ENCODE measurements around the gene DLX2. TPM values are rescaled to one million over a fixed set of nuclear protein-coding genes. Genes with fewer than 3 reads are reported as not detected.

DLX2 gene
- total RNA-seq, 2 donors from 2014 or later: 0.25 TPM; not detected in 1

DNA sequence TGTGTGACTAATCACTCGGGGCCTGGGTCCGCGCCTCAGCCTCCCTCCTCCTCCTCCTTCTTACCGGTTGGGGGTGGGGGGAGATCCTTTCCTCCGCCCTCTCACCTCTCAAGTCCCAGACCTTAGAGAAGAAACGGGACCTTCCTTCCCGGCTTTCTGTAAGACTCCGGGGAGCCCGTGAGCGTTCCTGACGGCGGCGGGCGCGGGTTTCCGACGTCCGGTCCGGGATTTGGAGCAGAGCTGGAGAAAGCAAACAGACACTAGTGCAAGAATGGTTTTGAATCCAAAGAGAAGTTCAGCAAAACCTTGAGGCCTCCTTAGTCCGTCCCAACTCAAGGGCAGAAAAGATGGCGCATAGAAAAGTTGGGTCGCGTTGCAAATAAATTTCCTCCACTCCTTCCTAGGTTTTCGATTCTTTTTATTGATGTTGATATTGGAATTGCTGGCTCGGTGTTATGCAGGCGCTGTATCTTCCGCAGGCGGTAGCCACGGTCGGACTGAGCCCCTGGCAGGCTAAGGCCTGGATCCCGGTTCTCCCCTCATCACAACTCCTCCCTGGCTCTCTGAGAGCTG lies 15.4 kb downstream of the DLX2 start:
- DNase-seq (ENCODE audit: low spot score) (no peak), ATAC-seq (no peak)
- peak overlapping the region; percentile 51 to 73 for H3K27ac Mint-ChIP-seq
- no peaks in the 10 kb centered on the region for H3K9me3 Mint-ChIP-seq
- peaks cover 51 to 54% of the 10 kb centered on the region in 2 donors for H3K4me1 Mint-ChIP-seq (ENCODE audit: low read depth in 2 of 2)
- H3K27me3 Mint-ChIP-seq: peaks cover 73 to 86% of the 10 kb centered on the region in 2 donors
- no peaks in the 10 kb centered on the region for H3K36me3 Mint-ChIP-seq
- H3K4me3 Mint-ChIP-seq: peak overlapping the region; percentile 91

DNA sequence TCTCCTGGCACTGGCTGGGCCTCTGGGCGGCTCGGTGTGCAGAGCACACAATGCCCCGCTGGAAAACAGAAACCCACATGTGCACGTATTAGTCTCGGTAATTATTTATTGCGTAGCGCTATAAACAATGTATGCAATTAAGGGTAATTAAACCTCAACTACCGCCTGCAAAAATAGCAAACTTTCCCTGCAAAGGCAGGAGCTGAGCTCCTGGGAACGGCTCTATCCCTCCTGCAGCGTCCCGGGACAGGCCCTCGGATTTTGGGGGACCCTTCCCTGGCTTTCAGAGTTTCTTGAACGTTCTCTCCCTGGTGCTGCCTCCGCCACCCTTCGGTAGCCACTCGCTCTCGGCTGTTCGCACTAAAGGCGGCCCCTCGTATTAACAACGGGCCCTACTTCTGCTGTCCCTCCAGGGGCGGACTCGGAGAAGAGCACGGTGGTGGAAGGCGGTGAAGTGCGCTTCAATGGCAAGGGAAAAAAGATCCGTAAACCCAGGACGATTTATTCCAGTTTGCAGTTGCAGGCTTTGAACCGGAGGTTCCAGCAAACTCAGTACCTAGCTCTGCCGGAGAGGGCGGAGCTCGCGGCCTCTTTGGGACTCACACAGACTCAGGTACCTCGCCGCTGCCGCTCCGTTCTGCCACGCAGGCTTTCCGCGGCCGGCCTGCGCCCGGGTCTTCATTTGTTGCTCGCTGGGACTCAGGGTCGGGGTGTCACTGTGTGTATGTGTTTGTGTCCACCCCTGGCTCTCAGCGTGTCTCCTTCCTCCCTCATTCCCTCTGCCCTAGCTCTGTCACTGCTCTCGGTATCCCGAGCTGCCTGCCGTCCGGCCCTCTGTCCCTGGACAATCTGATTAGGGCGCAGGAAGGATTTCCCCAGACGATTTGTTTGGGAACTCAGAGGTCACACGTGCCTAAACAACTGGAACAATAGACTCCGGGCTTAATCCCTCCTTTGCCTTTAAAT lies 16.2 kb downstream of the DLX2 start:
- no peaks in the 10 kb centered on the region for H3K36me3 Mint-ChIP-seq
- no peak for DNase-seq (ENCODE audit: low spot score)
- H3K4me1 Mint-ChIP-seq (ENCODE audit: low read depth in 2 of 2): peaks cover 49 to 51% of the 10 kb centered on the region in 2 donors
- no peak for ATAC-seq
- peaks cover 72 to 84% of the 10 kb centered on the region in 2 donors for H3K27me3 Mint-ChIP-seq
- peak overlapping the region; percentile 51 to 73 for H3K27ac Mint-ChIP-seq
- no peaks in the 10 kb centered on the region for H3K9me3 Mint-ChIP-seq
- H3K4me3 Mint-ChIP-seq: peak overlapping the region; percentile 91

DNA sequence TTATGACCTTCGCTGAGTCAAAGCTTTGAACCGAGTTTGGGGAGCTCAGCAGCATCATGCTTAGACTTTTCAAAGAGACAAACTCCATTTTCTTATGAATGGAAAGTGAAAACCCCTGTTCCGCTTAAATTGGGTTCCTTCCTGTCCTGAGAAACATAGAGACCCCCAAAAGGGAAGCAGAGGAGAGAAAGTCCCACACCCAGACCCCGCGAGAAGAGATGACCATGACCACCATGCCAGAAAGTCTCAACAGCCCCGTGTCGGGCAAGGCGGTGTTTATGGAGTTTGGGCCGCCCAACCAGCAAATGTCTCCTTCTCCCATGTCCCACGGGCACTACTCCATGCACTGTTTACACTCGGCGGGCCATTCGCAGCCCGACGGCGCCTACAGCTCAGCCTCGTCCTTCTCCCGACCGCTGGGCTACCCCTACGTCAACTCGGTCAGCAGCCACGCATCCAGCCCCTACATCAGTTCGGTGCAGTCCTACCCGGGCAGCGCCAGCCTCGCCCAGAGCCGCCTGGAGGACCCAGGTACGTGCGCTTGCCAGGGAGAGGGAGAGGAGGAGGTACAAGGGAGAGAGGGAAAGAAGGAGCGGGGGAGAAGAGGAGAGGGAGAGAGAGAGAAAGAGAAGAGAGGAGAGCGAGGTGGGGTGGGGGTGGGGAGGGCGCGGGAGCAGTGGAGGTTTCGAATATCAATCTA lies 17.1 kb downstream of the DLX2 start, which contains the start of gene DLX1:
Gene DLX1, plus strand, starts transcription at position 48 of the 700 bp plus-strand sequence. Its CDS starts 171 bp downstream, at position 219.
- Mint-ChIP-seq H3K27ac (peak within 1 kb of the TSS; percentile 17 to 25), H3K4me3 (peak within 1 kb of the TSS; percentile 91), H3K4me1 (ENCODE audit: low read depth in 2 of 2) (peaks cover 48 to 51% of the 10 kb centered on the region in 2 donors), H3K27me3 (peaks cover 75 to 89% of the 10 kb centered on the region in 2 donors), H3K36me3 (no peaks in the 10 kb centered on the region), H3K9me3 (no peaks in the 10 kb centered on the region)
- peak in 1 of 2 donors; percentile 8 for ATAC-seq
- DNase-seq (ENCODE audit: low spot score): no peak

GRCh38 chr2:172084645-172085459 lies 17.8 kb downstream of the DLX2 start:
- Mint-ChIP-seq H3K4me3 (peak overlapping the region; percentile 91), H3K4me1 (ENCODE audit: low read depth in 2 of 2) (peaks cover 53% of the 10 kb centered on the region in 2 donors), H3K9me3 (no peaks in the 10 kb centered on the region), H3K27ac (peak overlapping the region; percentile 17 to 25), H3K27me3 (peaks cover 75 to 90% of the 10 kb centered on the region in 2 donors), H3K36me3 (no peaks in the 10 kb centered on the region)
- peak; percentile 84 for DNase-seq (ENCODE audit: low spot score)
- peak; percentile 93 to 96 for ATAC-seq

GRCh38 chr2:172084395-172084644 lies 18.4 kb downstream of the DLX2 start:
- Mint-ChIP-seq H3K4me1 (ENCODE audit: low read depth in 2 of 2) (peaks cover 54 to 56% of the 10 kb centered on the region in 2 donors), H3K4me3 (peak overlapping the region; percentile 91), H3K9me3 (no peaks in the 10 kb centered on the region), H3K36me3 (no peaks in the 10 kb centered on the region), H3K27me3 (peaks cover 74 to 90% of the 10 kb centered on the region in 2 donors), H3K27ac (peak overlapping the region in 1 of 2 donors; percentile 25)
- DNase-seq (ENCODE audit: low spot score) (no peak), ATAC-seq (no peak)

- Mint-ChIP-seq H3K27ac (peak overlapping the region in 1 of 2 donors; percentile 25), H3K4me3 (peak overlapping the region; percentile 91), H3K9me3 (no peaks in the 10 kb centered on the region), H3K36me3 (no peaks in the 10 kb centered on the region), H3K27me3 (peaks cover 74 to 90% of the 10 kb centered on the region in 2 donors), H3K4me1 (ENCODE audit: low read depth in 2 of 2) (peaks cover 54 to 56% of the 10 kb centered on the region in 2 donors)
- ATAC-seq (no peak), DNase-seq (ENCODE audit: low spot score) (no peak)
These were observed 18.9 kb downstream of the DLX2 start for GRCh38 chr2:172083628-172084394.

DNA sequence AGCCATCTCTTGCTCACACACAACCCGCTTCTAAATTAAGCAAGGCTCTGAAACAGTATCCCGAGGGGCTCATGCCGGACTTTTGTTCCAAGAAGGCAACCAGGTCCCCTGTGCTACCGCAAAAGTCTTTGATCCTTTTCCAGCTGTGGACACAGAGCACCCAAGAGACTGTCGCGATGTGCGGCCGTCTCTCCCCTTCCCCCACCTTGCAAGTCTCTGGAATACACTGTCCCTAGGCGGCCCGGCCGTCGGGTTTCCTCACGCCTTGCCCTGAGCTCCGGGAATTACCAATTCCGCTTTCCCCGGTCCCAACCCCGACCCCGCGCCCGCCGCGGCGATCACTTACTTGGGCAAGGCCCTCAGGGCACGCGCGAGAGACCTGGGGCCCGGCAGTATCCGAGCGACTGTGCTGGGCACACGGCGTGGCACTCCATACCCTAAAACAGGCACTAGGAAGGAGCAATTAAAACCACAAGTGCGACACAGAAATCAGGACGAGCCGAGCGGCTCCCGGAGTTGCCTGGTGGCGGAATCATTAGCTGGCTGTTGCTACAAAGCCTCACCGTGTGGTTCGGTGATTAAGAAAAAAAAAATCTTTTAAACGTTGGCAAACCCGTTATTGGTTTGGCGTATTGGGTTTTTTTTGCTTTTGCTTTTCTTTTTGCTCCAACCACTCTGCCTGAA lies 19.6 kb downstream of the DLX2 start:
- H3K36me3 Mint-ChIP-seq: no peaks in the 10 kb centered on the region
- peaks cover 48 to 51% of the 10 kb centered on the region in 2 donors for H3K4me1 Mint-ChIP-seq (ENCODE audit: low read depth in 2 of 2)
- H3K4me3 Mint-ChIP-seq: peak overlapping the region; percentile 91
- no peak for DNase-seq (ENCODE audit: low spot score)
- ATAC-seq: no peak
- H3K27me3 Mint-ChIP-seq: peaks cover 69 to 84% of the 10 kb centered on the region in 2 donors
- peak overlapping the region in 1 of 2 donors; percentile 25 for H3K27ac Mint-ChIP-seq
- no peaks in the 10 kb centered on the region for H3K9me3 Mint-ChIP-seq

DNA sequence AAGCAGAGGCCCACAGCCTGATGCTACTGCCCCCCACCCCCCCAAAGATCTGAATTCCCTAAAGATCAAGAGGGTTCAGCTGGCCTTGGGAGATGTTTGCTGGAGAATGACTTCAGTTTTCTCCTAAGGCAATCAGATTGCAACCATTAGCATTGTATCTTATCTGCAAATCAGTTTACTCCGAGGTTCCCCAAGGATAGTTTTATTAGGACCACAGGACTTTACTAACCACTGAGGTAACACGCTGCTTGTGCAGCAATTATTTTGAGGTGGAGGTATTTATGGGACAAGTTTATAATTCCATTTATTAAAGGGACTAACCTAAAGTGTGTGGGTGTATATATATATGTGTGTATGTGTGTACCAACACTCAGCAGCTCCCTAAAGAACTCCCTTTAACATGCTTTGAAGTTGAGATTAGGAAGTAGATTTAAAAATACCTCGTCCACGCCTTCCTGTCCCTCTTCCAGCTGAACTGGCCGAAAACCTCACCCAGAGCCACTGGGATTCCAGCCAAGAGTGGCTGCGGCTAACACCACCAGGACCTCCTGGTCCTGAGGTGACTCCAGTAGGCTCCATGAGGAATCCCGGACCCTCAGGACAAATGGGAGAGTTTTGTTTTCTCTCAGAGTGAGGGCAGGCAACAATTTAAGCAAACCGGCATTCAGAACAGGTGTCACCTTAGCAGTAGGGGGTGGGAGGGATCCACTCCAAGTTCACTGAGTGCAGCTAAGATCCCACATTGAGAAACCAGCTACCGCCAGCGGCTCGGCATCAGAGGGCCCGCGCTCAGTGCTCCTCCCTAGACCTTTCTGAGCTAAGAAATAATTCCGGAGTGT lies 20.4 kb downstream of the DLX2 start:
- Mint-ChIP-seq H3K36me3 (no peaks in the 10 kb centered on the region), H3K4me1 (ENCODE audit: low read depth in 2 of 2) (peaks cover 41 to 46% of the 10 kb centered on the region in 2 donors), H3K4me3 (peak overlapping the region; percentile 91), H3K27ac (no peak overlapping the region), H3K27me3 (peaks cover 64 to 78% of the 10 kb centered on the region in 2 donors), H3K9me3 (no peaks in the 10 kb centered on the region)
- no peak for ATAC-seq
- DNase-seq (ENCODE audit: low spot score): no peak

DNA sequence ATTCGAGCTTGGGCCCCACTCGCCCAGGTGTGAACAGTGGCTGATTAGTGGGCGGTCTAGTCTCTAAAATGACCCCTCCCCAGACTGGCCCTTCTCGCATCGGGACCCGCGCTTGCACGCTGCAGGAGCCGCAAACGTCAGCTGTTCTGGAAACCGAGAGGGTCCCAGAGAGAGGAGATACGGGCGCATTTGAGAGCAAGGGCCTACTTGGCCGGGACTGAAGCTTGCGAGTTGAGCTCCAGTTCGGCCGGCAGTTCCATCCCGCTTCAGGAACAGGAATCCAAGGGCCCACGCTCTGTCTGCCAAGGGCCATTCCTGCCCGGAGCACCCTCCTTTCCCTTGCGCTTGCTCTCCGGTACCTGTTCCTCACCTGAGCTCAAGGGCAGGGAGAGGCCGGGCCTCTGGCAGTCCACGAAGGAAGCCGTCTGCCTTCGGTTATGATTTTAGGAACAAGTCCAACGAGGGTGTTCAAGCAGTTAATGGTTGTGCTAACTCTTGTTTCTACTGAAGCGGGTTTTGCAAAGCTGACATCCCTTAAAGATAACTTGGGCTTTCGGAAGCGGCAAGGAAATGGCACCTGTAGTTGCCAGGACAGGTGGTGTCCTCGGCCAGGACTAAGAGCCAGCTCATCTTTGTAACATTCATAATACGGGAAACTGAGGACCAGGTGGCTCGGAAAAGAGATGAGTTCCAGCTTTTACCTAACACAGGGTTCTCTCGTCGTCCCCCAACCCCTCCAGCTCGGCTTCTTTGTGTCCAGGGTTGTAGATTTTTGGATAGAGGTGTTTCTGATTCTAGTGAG lies 21.3 kb downstream of the DLX2 start:
- Mint-ChIP-seq H3K36me3 (no peaks in the 10 kb centered on the region), H3K27me3 (peaks cover 59 to 77% of the 10 kb centered on the region in 2 donors), H3K4me3 (no peak overlapping the region), H3K9me3 (no peaks in the 10 kb centered on the region), H3K27ac (no peak overlapping the region), H3K4me1 (ENCODE audit: low read depth in 2 of 2) (peaks cover 33 to 37% of the 10 kb centered on the region in 2 donors)
- DNase-seq (ENCODE audit: low spot score): no peak
- ATAC-seq: no peak

DNA sequence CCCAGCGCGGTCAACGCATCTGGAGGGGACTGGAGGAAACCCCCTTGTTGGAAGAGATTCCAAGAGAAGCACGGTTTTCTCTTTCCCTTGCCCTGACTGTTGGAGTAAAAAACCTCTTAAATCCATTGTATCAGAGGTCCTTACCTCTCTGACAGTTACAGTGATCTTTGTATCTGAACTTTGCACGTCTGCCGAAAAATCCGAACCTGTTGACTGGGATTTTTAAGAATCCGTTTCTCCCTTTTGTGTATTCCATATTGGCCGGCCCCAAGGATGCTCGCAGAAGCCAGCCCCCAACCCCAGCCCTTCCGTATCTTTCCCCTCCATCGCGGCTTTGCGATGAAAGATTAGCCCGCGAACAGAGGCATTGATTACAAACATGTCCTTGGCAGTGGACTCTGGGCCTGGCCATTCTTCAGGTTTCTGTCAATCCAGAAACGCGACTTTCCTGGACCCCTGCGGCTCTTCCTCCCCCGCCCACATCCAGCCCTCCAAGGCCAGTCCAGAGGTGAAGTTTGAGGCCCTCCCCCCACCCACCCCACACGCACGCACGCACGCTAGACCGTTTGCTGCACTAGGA lies 22.0 kb downstream of the DLX2 start:
- Mint-ChIP-seq H3K4me3 (no peak overlapping the region), H3K36me3 (no peaks in the 10 kb centered on the region), H3K4me1 (ENCODE audit: low read depth in 2 of 2) (peaks cover 29 to 30% of the 10 kb centered on the region in 2 donors), H3K27ac (no peak overlapping the region), H3K9me3 (no peaks in the 10 kb centered on the region), H3K27me3 (peaks cover 61 to 77% of the 10 kb centered on the region in 2 donors)
- ATAC-seq (no peak), DNase-seq (ENCODE audit: low spot score) (no peak)
